BJ (cell line): Measurements from ENCODE around the gene ZC2HC1C. TPM values are rescaled to one million over a fixed set of nuclear protein-coding genes. Genes with fewer than 3 reads are reported as not detected.

Experiments
- CTCF ChIA-PET: fragments of 350-600 bp; formaldehyde crosslinking; extraction: SDS; loops from one replicate; lab custom pipeline; 2021; ENCODE audit warnings: antibody characterized with exemption, inconsistent platforms; lab: Yijun Ruan, JAX
- POLR2A ChIA-PET: fragments of 300-600 bp; sonication (Branson Sonifier 250); formaldehyde crosslinking; extraction: SDS; loops from one replicate; lab custom pipeline; 2021; ENCODE audit warnings: antibody characterized with exemption; lab: Charles Lee
- DNase-seq: peaks from one replicate; pipeline ENCODE4 v3.0.0-alpha.2; 2011; ENCODE audit warnings: low read depth
- H3K27me3 ChIP-seq: 2 replicates; pipeline ENCODE4 v1.6.0; 2011; ENCODE audit warnings: low read length; ENCODE audit not compliant: control insufficient read depth, insufficient read depth
- H3K36me3 ChIP-seq: 2 replicates; pipeline ENCODE4 v1.5.1; 2011; ENCODE audit warnings: low read length; ENCODE audit not compliant: control insufficient read depth, insufficient read depth
- H3K4me3 ChIP-seq: 2 replicates; pipeline ENCODE4 v1.5.1; 2011; ENCODE audit warnings: low read depth, mild to moderate bottlenecking, control low read depth, low read length
- CTCF ChIP-seq: IDR thresholded peaks from 2 replicates; pipeline ENCODE4 v1.5.1; 2011; ENCODE audit warnings: low read depth, mild to moderate bottlenecking, control low read depth, inconsistent platforms, low read length, moderate library complexity; ENCODE audit not compliant: insufficient read depth
- polyA minus RNA-seq: library from RNA; depleted of rRNA, polyadenylated mRNA; stranded (reverse); fragments of >200 nt; gene quantifications from 2 replicates; pipeline ENCODE4 v1.2.3, GENCODE V29; 2011; rRNA and poly(A)+ RNA removed
- polyA plus RNA-seq: library from polyadenylated mRNA; depleted of rRNA; stranded (reverse); fragments of >200 nt; gene quantifications from 2 replicates; pipeline ENCODE4 v1.2.3, GENCODE V29; 2011; rRNA removed

ZC2HC1C gene
- 0.85 and 1.2 TPM in 2 replicates for polyA plus RNA-seq
- polyA minus RNA-seq: 0.62 and 2.0 TPM in 2 replicates

- ChIA-PET CTCF (interaction anchor here (0.7 to 3.8 kb wide), 6 partner anchors 12 to 202 kb away, joined by 3 to 22 read pairs (median 5); no protein-coding TSS in a partner anchor), POLR2A (no interaction called here)
- H3K36me3 ChIP-seq: no peaks in the 10 kb centered on the region
- no peak for DNase-seq
- peak within 1 kb of the TSS; percentile 54 for H3K4me3 ChIP-seq
- no peak for TF ChIP-seq CTCF
- H3K27me3 ChIP-seq: no peaks in the 10 kb centered on the region
Observed at GRCh38 chr14:75069121-75069810, at the start of gene ZC2HC1C. TSS of gene ZC2HC1C (plus strand) at chr14:75069641. CDS start at chr14:75070574, 933 bp downstream.

GRCh38 chr14:75022655-75023054 lies 46.8 kb upstream of the ZC2HC1C start:
- no peak for DNase-seq
- TF ChIP-seq CTCF: peak; percentile 36
- CTCF ChIA-PET: interaction anchor here (0.8 to 1.5 kb wide), 7 partner anchors 9 to 30 kb away, joined by 3 to 5 read pairs (median 3); no protein-coding TSS in a partner anchor
- peaks cover 5% of the 10 kb centered on the region for H3K36me3 ChIP-seq
- H3K27me3 ChIP-seq: no peaks in the 10 kb centered on the region
- no peak overlapping the region for H3K4me3 ChIP-seq
- POLR2A ChIA-PET: no interaction called here

- no peak for TF ChIP-seq CTCF
- ChIA-PET CTCF (interaction anchor here (0.8 to 1.5 kb wide), 9 partner anchors 9 to 77 kb away, joined by 3 to 5 read pairs (median 3); no protein-coding TSS in a partner anchor), POLR2A (no interaction called here)
- peaks cover 4% of the 10 kb centered on the region for H3K36me3 ChIP-seq
- H3K4me3 ChIP-seq: no peak overlapping the region
- DNase-seq: no peak
- no peaks in the 10 kb centered on the region for H3K27me3 ChIP-seq
Observed at GRCh38 chr14:75023108-75023507, 46.3 kb upstream of the ZC2HC1C start.

GRCh38 chr14:75025082-75025481 lies 44.4 kb upstream of the ZC2HC1C start:
- Histone ChIP-seq H3K36me3 (peaks cover 3% of the 10 kb centered on the region), H3K4me3 (no peak overlapping the region), H3K27me3 (no peaks in the 10 kb centered on the region)
- ChIA-PET POLR2A (no interaction called here), CTCF (no interaction called here)
- TF ChIP-seq CTCF: no peak
- DNase-seq: no peak

GRCh38 chr14:75025876-75026275 lies 43.6 kb upstream of the ZC2HC1C start:
- POLR2A ChIA-PET: no interaction called here
- TF ChIP-seq CTCF: no peak
- no peak for DNase-seq
- CTCF ChIA-PET: interaction anchor here (0.7 kb wide), 1 partner anchor 202 kb away, joined by 3 read pairs; no protein-coding TSS in a partner anchor
- Histone ChIP-seq H3K27me3 (no peaks in the 10 kb centered on the region), H3K36me3 (peaks cover 3% of the 10 kb centered on the region), H3K4me3 (no peak overlapping the region)
